Memory B cell (primary cell): ENCODE measurements around the gene EPAS1.
A peak's percentile ranks its signal among the peaks of the same experiment; 100 is the strongest.

ENCODE experiments used
- ATAC-seq: fragments of 150-1000 bp; cut with Tn5 transposase; 2 replicates; pipeline ENCODE4 v1.10.0; 2021; ENCODE audit warnings: low read depth, mild to moderate bottlenecking, moderate library complexity
- DNase-seq, 2 donors: peaks; one replicate each; pipeline ENCODE4 v3.0.0; 2022; ENCODE audit warnings: low spot score in 2 of 2
- H3K27ac Mint-ChIP-seq: one replicate; pipeline ENCODE4 v1.8.0; 2022; ENCODE audit warnings: mild to moderate bottlenecking, moderate library complexity, mixed read lengths
- H3K27me3 Mint-ChIP-seq: one replicate; pipeline ENCODE4 v1.8.0; 2022; ENCODE audit warnings: mixed read lengths
- H3K36me3 Mint-ChIP-seq: one replicate; pipeline ENCODE4 v1.8.0; 2022; ENCODE audit warnings: mild to moderate bottlenecking, mixed read lengths
- H3K4me1 Mint-ChIP-seq: one replicate; pipeline ENCODE4 v1.8.0; 2022; ENCODE audit warnings: mixed read lengths
- H3K4me3 Mint-ChIP-seq: one replicate; pipeline ENCODE4 v1.8.0; 2022; ENCODE audit warnings: mild to moderate bottlenecking, moderate library complexity, mixed read lengths
- H3K9me3 Mint-ChIP-seq: one replicate; pipeline ENCODE4 v1.8.0; 2022; ENCODE audit warnings: mixed read lengths

Gene EPAS1

DNA sequence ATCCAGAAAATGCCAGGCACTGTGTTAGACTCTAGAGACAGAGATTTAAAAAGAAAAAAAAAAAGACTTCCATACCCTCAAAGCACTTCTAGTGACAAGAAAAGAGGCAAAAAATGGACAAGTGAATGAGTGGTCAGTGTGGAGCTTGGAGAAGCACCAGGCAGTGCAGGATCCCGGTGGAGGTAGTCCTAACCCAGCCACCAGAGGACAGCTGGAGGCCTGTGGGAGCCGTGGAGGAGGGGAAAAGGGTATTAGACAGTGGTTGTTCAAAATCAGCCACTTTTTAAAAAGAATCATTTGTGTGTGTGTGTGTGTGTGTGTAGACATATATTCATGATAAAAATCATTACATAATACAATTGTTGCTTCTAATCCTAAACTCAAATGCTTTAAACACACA is 32.8 kb upstream of the EPAS1 start:
- peaks cover 10% of the 10 kb centered on the region for H3K4me1 Mint-ChIP-seq
- no peak overlapping the region for H3K27ac Mint-ChIP-seq
- ATAC-seq (no peak), DNase-seq (no peak)
- H3K27me3 Mint-ChIP-seq = peaks cover 8% of the 10 kb centered on the region
- H3K4me3 Mint-ChIP-seq = no peak overlapping the region
- H3K9me3 Mint-ChIP-seq = no peaks in the 10 kb centered on the region
- peaks cover 1% of the 10 kb centered on the region for H3K36me3 Mint-ChIP-seq

DNA sequence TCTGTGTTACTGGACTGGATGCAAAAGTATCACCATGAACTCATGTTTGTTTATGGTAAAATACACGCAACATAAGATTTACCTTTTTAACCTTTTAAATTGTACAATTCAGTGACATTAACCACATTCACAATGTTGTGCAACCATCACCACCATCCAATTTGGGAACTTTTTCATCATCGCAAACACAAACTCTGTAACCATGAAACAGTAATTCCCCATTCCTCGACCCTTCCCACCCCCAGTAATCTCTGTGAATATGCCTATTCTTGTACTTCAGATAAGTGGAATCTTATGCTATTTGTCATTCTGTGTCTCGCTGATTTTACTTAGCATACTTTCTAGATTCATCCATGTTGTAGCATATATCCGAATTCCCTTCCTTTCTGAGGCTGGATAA is 31.1 kb upstream of the EPAS1 start:
- Mint-ChIP-seq H3K27ac (no peak overlapping the region), H3K36me3 (peaks cover 1% of the 10 kb centered on the region), H3K9me3 (no peaks in the 10 kb centered on the region), H3K4me3 (no peak overlapping the region), H3K4me1 (peaks cover 10% of the 10 kb centered on the region), H3K27me3 (peaks cover 8% of the 10 kb centered on the region)
- ATAC-seq = no peak
- DNase-seq = no peak

DNA sequence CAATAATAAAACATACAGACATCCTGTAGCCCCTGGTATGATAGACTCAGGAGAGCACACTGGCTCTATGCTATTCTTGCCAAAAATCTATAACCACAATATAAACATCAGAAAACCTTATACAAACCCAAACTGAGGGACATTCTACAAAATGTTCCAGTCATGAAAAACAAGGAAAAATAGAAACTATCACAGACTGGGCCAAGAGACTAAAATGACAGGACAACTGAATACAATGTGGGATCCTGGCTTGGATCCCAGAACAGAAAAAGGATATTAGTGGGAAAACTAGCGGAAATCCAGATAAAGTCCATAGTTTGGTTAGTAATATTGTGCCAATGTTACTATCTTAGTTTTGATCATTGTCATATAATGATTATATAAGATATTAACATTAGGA is 29.6 kb upstream of the EPAS1 start:
- no peak overlapping the region for H3K27ac Mint-ChIP-seq
- no peak for DNase-seq
- no peaks in the 10 kb centered on the region for H3K9me3 Mint-ChIP-seq
- peaks cover 1% of the 10 kb centered on the region for H3K36me3 Mint-ChIP-seq
- peaks cover 9% of the 10 kb centered on the region for H3K27me3 Mint-ChIP-seq
- peaks cover 10% of the 10 kb centered on the region for H3K4me1 Mint-ChIP-seq
- H3K4me3 Mint-ChIP-seq = peak overlapping the region; percentile 53
- no peak for ATAC-seq

DNA sequence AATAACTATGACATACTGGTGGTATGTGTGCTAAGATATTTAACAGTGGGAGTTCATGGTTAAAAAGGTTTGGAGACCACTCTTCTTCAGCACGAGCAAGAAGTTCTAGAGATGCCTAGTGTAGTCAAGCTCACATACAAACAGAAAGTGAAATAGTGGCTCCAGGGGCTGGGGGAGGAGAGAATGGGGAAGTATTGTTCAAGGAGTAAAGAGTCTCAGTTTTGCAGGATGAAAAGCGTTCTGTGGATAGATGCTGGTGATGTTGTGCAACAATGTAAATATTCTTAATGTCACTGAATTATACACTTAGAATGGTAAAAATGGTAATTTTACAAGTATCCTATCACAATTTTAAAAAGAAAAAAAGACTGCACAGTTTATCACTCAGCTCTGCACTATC is 29.0 kb upstream of the EPAS1 start:
- H3K27me3 Mint-ChIP-seq = peaks cover 9% of the 10 kb centered on the region
- no peak for DNase-seq
- peaks cover 10% of the 10 kb centered on the region for H3K4me1 Mint-ChIP-seq
- peaks cover 1% of the 10 kb centered on the region for H3K36me3 Mint-ChIP-seq
- no peak overlapping the region for H3K27ac Mint-ChIP-seq
- no peaks in the 10 kb centered on the region for H3K9me3 Mint-ChIP-seq
- no peak overlapping the region for H3K4me3 Mint-ChIP-seq
- peak; percentile 61 for ATAC-seq

DNA sequence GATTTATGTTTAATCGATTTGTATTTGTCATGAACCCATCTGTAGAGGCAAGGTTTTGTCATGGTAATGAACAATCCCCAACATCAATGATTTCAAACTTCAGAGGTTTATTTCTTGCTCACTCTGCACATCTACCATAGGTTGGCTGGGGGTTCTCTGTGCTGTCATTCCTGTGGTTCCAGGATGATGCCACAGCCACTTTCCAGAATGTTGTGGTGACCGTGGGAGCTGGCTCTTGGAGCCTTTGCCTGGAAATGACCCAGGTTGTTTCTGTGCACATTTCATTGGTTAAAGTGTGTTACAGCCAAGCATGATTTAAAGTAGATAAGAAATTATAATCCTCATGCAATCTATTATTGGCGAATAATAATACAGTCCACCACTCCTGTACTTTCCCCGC is 28.2 kb upstream of the EPAS1 start:
- peaks cover 6% of the 10 kb centered on the region for H3K27me3 Mint-ChIP-seq
- H3K36me3 Mint-ChIP-seq = peaks cover 1% of the 10 kb centered on the region
- H3K9me3 Mint-ChIP-seq = no peaks in the 10 kb centered on the region

DNA sequence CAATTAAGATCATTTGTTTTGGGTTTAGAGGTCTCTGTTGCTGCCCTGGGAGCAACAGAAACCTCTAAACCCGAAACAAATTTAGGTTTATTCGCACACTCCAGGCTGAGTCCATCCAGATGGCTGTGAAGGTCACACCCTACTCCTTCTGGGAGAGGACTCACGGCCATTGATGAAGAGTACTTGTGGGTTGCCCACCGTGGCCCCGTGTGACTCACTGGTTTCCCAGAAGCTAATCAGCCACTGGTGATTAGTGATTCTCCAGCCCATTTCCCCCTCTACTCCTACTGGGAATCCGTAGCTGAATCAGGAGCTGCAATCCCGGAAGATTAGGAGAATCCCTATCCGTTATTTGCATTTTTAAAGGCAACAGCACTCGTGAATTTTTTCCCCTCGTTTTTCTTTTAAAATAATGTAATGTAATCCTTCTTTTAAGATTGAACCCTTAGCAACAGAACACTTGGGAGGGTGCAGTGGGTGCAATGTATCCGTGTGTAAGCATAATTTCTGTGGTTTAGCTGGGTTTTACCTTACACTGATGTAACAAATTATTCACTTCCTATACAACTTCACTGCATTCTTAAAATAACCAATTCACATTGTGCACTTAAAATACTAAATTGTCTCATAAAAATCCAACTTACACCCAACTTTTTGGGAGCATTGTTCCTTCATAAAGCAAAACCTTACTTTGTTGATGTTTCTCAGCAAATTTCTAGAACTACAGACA is 27.5 kb upstream of the EPAS1 start:
- Mint-ChIP-seq H3K27me3 (peaks cover 7% of the 10 kb centered on the region), H3K4me3 (no peak overlapping the region), H3K9me3 (no peaks in the 10 kb centered on the region), H3K4me1 (peaks cover 10% of the 10 kb centered on the region), H3K36me3 (no peaks in the 10 kb centered on the region), H3K27ac (no peak overlapping the region)
- DNase-seq (no peak), ATAC-seq (no peak)

More for the DNA sequence above, 28.2 kb upstream of the EPAS1 start:
- ATAC-seq = no peak
- no peak for DNase-seq
- H3K27ac Mint-ChIP-seq = no peak overlapping the region
- H3K4me1 Mint-ChIP-seq = peaks cover 10% of the 10 kb centered on the region
- no peak overlapping the region for H3K4me3 Mint-ChIP-seq

DNA sequence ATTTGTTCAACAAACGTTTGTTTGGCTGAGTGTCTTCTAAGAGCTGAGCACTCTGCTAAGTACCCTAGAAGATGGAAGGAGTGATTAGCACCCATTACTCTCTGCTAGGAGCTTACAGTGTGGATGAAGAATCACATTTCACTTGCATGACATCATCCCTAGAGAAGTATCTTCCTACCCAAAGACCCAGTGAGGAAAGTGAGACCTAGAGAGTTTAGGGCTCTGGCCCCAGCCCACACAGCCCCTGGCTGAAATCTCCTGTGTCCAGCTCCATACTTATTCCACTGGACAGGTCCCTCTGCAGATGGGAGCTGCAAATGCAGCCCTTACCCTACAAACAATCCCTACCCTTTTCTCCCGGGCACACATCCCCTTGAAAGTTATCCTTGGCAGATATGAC is 26.8 kb upstream of the EPAS1 start:
- Mint-ChIP-seq H3K4me3 (no peak overlapping the region), H3K4me1 (peaks cover 10% of the 10 kb centered on the region), H3K27ac (no peak overlapping the region), H3K27me3 (peaks cover 12% of the 10 kb centered on the region), H3K9me3 (no peaks in the 10 kb centered on the region), H3K36me3 (no peaks in the 10 kb centered on the region)
- DNase-seq (no peak), ATAC-seq (no peak)

DNA sequence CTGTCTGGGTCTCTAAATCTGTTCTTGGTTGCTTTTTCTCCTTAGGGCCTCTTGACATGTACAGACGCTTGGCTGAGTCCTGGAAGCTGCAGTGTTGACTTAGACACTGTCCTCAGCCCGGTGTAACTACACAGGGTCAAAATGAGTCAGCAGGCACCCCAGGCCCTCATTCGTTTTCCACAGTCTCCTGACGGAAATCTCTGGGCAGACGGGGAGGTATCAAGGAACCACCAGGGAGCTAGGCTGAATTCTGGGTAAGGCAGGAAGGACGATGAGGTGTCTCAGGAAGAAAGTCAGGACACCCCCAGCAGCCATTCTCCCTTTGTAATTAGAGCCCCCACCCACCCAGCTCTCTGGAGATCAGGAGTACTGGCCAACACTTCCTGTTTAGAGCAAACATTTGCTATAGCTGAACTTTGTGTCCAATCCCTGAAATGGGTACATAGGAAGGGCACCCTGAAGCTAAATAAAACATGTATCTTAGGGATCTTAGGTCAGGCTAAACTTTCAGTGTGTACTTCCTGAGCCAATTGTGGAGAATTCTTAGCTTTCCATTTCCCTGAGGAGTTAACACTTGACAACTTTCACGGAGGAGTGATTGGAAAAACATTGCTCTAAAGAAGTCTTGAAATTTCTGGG is 23.9 kb upstream of the EPAS1 start:
- Mint-ChIP-seq H3K36me3 (no peaks in the 10 kb centered on the region), H3K4me3 (no peak overlapping the region)
- no peak for ATAC-seq

DNA sequence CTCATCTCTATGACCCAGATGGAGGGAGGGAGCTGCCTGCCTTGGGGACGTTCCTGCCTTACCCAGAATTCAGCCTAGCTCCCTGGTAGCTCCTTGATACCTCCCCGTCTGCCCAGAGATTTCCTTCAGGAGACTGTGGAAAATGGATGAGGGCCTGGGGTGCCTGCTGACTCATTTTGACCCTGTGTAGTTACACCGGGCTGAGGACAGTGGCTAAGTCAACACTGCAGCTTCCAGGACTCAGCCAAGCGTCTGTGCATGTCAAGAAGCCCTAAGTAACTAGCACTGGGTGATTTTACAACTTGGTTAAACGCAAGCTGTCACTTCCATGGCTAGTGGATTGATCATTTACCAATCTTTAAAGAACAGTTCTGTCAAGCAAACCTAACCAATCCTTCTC is 23.3 kb upstream of the EPAS1 start:
- no peaks in the 10 kb centered on the region for H3K9me3 Mint-ChIP-seq
- ATAC-seq (no peak), DNase-seq (no peak)
- H3K4me3 Mint-ChIP-seq = no peak overlapping the region
- no peak overlapping the region for H3K27ac Mint-ChIP-seq
- no peaks in the 10 kb centered on the region for H3K4me1 Mint-ChIP-seq
- no peaks in the 10 kb centered on the region for H3K36me3 Mint-ChIP-seq
- peaks cover 27% of the 10 kb centered on the region for H3K27me3 Mint-ChIP-seq

More for the DNA sequence above, 23.9 kb upstream of the EPAS1 start:
- H3K27ac Mint-ChIP-seq = no peak overlapping the region
- H3K27me3 Mint-ChIP-seq = peaks cover 26% of the 10 kb centered on the region
- no peak for DNase-seq
- H3K4me1 Mint-ChIP-seq = peaks cover 2% of the 10 kb centered on the region
- H3K9me3 Mint-ChIP-seq = no peaks in the 10 kb centered on the region

DNA sequence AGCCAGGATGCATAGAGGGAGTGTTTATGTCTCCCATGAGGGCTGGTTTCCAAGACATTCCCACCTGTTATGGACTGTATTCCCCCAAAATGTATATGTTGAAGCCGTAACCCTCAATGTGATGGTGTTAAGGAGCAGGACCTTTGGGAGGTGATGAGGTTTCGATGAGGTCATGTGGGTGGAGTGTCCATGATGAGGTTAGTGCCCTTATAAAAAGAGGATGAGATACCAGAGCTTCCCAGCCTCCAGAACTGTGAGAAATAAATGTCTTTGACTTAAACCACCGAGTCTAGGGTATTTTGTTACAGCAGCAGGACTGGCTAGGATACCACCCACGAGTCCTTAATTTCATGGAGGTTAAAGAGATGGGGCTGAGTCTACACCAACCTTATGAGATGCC is 22.6 kb upstream of the EPAS1 start:
- H3K9me3 Mint-ChIP-seq = no peaks in the 10 kb centered on the region
- no peaks in the 10 kb centered on the region for H3K4me1 Mint-ChIP-seq
- H3K27ac Mint-ChIP-seq = no peak overlapping the region

DNA sequence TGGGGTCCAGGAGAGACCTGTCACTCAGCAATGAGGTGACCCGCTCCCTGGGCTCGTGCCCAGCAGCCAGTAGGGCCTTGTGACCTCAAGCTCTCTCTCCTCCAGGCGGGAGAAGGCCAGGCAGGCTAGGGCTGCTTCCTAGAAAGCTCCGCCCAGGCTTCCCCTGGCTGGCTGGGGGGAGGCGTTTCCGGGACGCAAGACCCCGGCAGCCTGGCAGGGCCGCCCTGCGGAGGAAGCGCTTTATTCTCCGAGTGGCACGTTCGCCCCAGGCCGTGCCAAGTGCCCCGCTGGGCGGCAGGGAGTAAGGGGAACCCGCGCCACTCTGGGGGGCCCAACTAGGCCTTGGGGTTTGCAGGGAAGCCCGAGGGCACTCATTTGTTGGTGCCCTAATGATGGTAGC is 21.2 kb upstream of the EPAS1 start:
- Mint-ChIP-seq H3K27me3 (peaks cover 29% of the 10 kb centered on the region), H3K4me1 (no peaks in the 10 kb centered on the region), H3K27ac (no peak overlapping the region), H3K36me3 (no peaks in the 10 kb centered on the region), H3K4me3 (no peak overlapping the region), H3K9me3 (no peaks in the 10 kb centered on the region)
- no peak for ATAC-seq
- no peak for DNase-seq

More for the DNA sequence above, 22.6 kb upstream of the EPAS1 start:
- Mint-ChIP-seq H3K4me3 (no peak overlapping the region), H3K27me3 (peaks cover 29% of the 10 kb centered on the region), H3K36me3 (no peaks in the 10 kb centered on the region)
- ATAC-seq = no peak
- DNase-seq = no peak

DNA sequence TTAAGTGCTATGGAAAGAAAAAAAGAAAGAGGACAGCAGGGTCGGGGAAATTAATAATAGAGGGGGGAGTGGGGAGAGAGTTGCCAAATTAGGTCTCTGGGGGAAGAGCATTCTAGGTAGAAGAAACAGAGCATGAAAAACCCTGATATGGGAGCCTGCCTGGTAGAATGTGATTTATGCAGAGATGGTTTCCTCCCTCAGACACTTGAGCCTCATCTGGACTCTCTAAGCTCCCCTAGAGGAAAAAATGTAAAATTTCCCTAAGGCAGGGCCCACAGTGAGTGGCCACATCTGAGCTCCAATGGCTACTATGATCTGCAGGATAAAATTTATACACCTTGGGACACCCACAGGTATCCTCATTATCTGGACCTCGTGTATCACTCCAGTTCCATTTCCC is 20.6 kb upstream of the EPAS1 start:
- Mint-ChIP-seq H3K4me1 (no peaks in the 10 kb centered on the region), H3K27ac (no peak overlapping the region), H3K27me3 (peaks cover 29% of the 10 kb centered on the region), H3K4me3 (no peak overlapping the region), H3K36me3 (no peaks in the 10 kb centered on the region), H3K9me3 (no peaks in the 10 kb centered on the region)
- ATAC-seq (no peak), DNase-seq (no peak)

DNA sequence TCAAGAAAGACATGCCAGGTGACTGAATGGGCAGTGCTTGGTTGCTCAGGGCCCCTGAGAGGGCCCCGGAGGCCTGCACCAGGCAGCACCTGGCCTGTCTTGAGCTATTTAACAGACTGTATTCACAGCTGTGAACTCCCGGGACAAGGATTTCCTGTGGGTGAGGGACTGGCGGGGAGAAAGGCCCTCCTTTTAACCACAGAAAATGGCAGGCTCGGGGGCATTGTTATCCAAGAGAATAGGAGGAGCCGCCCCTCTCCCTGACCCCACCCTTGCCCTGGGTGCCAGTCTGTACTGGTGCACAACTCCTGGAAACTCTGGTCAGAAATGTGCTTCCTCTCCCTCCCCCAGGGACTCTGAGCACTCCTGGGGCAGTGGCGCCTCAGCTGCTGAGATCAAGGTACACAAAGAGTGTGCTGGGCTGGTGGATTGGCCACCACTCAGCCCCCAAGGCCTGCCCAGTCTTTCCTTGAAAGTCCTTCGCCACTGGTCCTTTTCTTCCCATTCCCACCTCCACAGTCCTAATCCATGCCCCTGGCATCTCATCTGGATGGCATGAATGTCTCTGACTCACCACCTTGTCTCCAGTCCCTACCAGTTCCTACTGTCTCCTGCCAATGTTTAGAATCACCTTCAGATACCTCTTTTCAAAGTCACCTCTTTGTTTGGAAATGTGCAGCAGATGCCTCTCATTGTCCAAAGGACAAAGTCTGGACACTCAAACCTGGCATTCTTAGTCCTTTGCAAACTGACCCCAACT is 19.6 kb upstream of the EPAS1 start:
- H3K36me3 Mint-ChIP-seq = no peaks in the 10 kb centered on the region
- no peak overlapping the region for H3K4me3 Mint-ChIP-seq
- peaks cover 28% of the 10 kb centered on the region for H3K27me3 Mint-ChIP-seq
- H3K27ac Mint-ChIP-seq = no peak overlapping the region
- no peak for ATAC-seq
- no peak for DNase-seq
- H3K4me1 Mint-ChIP-seq = no peaks in the 10 kb centered on the region
- no peaks in the 10 kb centered on the region for H3K9me3 Mint-ChIP-seq

DNA sequence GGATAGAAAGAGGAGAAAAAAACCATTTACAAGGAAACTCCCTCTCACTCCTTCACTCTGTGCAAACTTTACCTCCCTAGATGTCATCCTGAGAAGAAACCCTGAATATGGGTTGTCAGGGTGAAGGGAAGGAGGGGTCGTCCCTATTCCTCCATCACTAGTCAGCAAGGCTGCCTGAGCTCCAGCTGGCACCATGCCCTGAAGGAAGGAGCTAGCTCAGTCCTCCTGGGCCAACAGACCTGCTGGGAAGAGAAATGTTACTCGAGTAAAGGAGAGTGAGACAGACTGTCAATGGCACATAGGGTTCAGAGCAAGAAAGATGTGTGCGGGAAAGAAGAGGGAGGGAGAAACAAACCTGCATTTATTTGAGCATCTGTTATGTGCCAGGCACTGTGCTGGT is 18.3 kb upstream of the EPAS1 start:
- Mint-ChIP-seq H3K36me3 (no peaks in the 10 kb centered on the region), H3K27me3 (peaks cover 34% of the 10 kb centered on the region), H3K4me1 (no peaks in the 10 kb centered on the region), H3K27ac (no peak overlapping the region), H3K4me3 (no peak overlapping the region), H3K9me3 (no peaks in the 10 kb centered on the region)
- ATAC-seq (no peak), DNase-seq (no peak)
